Gastroesophageal sphincter (tissue), 4 donors: ENCODE measurements around the gene MSRB1. TPM values are rescaled to one million over a fixed set of nuclear protein-coding genes. Genes with fewer than 3 reads are reported as not detected.
"Not testable (repeated sequence)": the region's sequence is repeated elsewhere in the genome, so short reads cannot be mapped to it uniquely, and the experiment has no call there.

Experiments used
- ATAC-seq: fragments of 150-250 bp; one replicate; pipeline ENCODE4 v1.9.1; 2016; ENCODE audit warnings: mild to moderate bottlenecking, moderate library complexity
- H3K27ac ChIP-seq, 4 donors: fragments of 200-600 bp; sonication (generic) in 3 of 4; 1 replicate in 3 of 4; 2 replicates in 1 of 4; pipeline ENCODE4 v1.5.1; 2016 to 2019
- H3K27me3 ChIP-seq: fragments of 200-600 bp; sonication (generic); one replicate; pipeline ENCODE4 v1.5.1; 2019
- H3K36me3 ChIP-seq, 2 donors: fragments of 200-600 bp; sonication (generic); one replicate each; pipeline ENCODE4 v1.5.1; 2019; ENCODE audit warnings: control low read depth in 1 of 2
- H3K4me1 ChIP-seq, 3 donors: fragments of 200-600 bp; sonication (generic); 1 replicate in 2 of 3; 2 replicates in 1 of 3; pipeline ENCODE4 v1.5.1; 2016 to 2019; ENCODE audit warnings: control low read depth in 2 of 3
- H3K4me3 ChIP-seq, 2 donors: fragments of 200-600 bp; sonication (generic); one replicate each; pipeline ENCODE4 v1.5.1; 2019; ENCODE audit warnings: mild to moderate bottlenecking in 1 of 2, moderate library complexity in 1 of 2
- H3K9me3 ChIP-seq, 3 donors: fragments of 200-600 bp; sonication (generic); one replicate each; pipeline ENCODE4 v1.5.1; 2017 to 2019; ENCODE audit warnings: control low read depth in 2 of 3
- CTCF ChIP-seq, 4 experiments: fragments of 200-600 bp in 2 of 4; fragments of 450-650 bp in 2 of 4; sonication (generic) in 1 of 4; IDR thresholded peaks; one replicate each; pipeline ENCODE4 v1.5.1; 2017 to 2019; ENCODE audit warnings: antibody characterized with exemption in 4 of 4, mild to moderate bottlenecking in 2 of 4, moderate library complexity in 2 of 4
- EP300 ChIP-seq: sonication (generic); formaldehyde crosslinking; IDR thresholded peaks from one replicate; pipeline ENCODE4 v1.6.1; 2017; ENCODE audit warnings: antibody characterized with exemption, mild to moderate bottlenecking
- POLR2A ChIP-seq, 2 donors: fragments of 450-650 bp; IDR thresholded peaks; one replicate each; pipeline ENCODE4 v1.6.1; 2017; ENCODE audit warnings: antibody characterized with exemption in 2 of 2, mild to moderate bottlenecking in 2 of 2, moderate library complexity in 1 of 2
- POLR2AphosphoS5 ChIP-seq: sonication (generic); formaldehyde crosslinking; IDR thresholded peaks from one replicate; pipeline ENCODE4 v1.6.1; 2017; ENCODE audit warnings: antibody characterized with exemption
- WGBS, 2 donors: methylation state at CpG; one replicate each; pipeline ENCODE4 v1.1.5; 2018; ENCODE audit warnings: low coverage in 1 of 2; 5-methylcytosine and 5-hydroxymethylcytosine counted together
- total RNA-seq, 4 donors: library from RNA; depleted of rRNA; stranded (reverse); fragments of >200 nt; gene quantifications; one replicate each; pipeline ENCODE4 v1.1.0, GENCODE V29; 2016

The MSRB1 gene
- total RNA-seq, 4 donors from 2014 or later: 23.8 to 53.7 (median 44.8) TPM

GRCh38 chr16:1903220-1903574 is 39.8 kb downstream of the MSRB1 start:
- 40% methylated on average over 1 of the region's 13 CpGs; no CpG with 5 or more reads in 1 of the 2 donors for WGBS, 2 donors
- Histone ChIP-seq H3K9me3 (no peaks in the 10 kb centered on the region), H3K4me3 (no peak overlapping the region), H3K27me3 (peaks cover 79% of the 10 kb centered on the region), H3K4me1 (no peaks in the 10 kb centered on the region), H3K27ac (no peak overlapping the region), H3K36me3 (no peaks in the 10 kb centered on the region)
- TF ChIP-seq CTCF (IDR thresholded peaks at IDR 0.05) (no peak), EP300 (no peak), POLR2AphosphoS5 (no peak), POLR2A (IDR thresholded peaks at IDR 0.05) (no peak)
- ATAC-seq: no peak

GRCh38 chr16:1902547-1903219 is 40.3 kb downstream of the MSRB1 start:
- H3K27ac ChIP-seq: no peak overlapping the region
- no peaks in the 10 kb centered on the region for H3K4me1 ChIP-seq
- 67% methylated on average over 7 of the region's 20 CpGs; no CpG with 5 or more reads in 1 of the 2 donors for WGBS, 2 donors
- no peak overlapping the region for H3K4me3 ChIP-seq
- H3K9me3 ChIP-seq: no peaks in the 10 kb centered on the region
- no peak for ATAC-seq
- H3K27me3 ChIP-seq: peaks cover 74% of the 10 kb centered on the region
- no peaks in the 10 kb centered on the region for H3K36me3 ChIP-seq
- TF ChIP-seq CTCF (IDR thresholded peaks at IDR 0.05) (no peak), POLR2A (IDR thresholded peaks at IDR 0.05) (no peak), POLR2AphosphoS5 (no peak), EP300 (no peak)

GRCh38 chr16:1900452-1900774 is 42.6 kb downstream of the MSRB1 start:
- Histone ChIP-seq H3K27me3 (peaks cover 67% of the 10 kb centered on the region), H3K4me1 (no peaks in the 10 kb centered on the region), H3K4me3 (no peak overlapping the region), H3K27ac (no peak overlapping the region), H3K9me3 (no peaks in the 10 kb centered on the region), H3K36me3 (no peaks in the 10 kb centered on the region)
- TF ChIP-seq POLR2A (IDR thresholded peaks at IDR 0.05) (no peak), POLR2AphosphoS5 (no peak), CTCF (IDR thresholded peaks at IDR 0.05) (no peak), EP300 (no peak)
- 92 to 100% methylated on average over 1 to 2 of the region's 9 CpGs for WGBS, 2 donors
- ATAC-seq: no peak

GRCh38 chr16:1899641-1900451 is 43.2 kb downstream of the MSRB1 start:
- Histone ChIP-seq H3K4me3 (no peak overlapping the region), H3K9me3 (no peaks in the 10 kb centered on the region), H3K27ac (no peak overlapping the region), H3K36me3 (no peaks in the 10 kb centered on the region), H3K4me1 (no peaks in the 10 kb centered on the region), H3K27me3 (peaks cover 62% of the 10 kb centered on the region)
- no peak for ATAC-seq
- WGBS, 2 donors: 88% methylated on average over 9 of the region's 16 CpGs; no CpG with 5 or more reads in 1 of the 2 donors
- no peak for TF ChIP-seq POLR2A (IDR thresholded peaks at IDR 0.05)
- no peak for TF ChIP-seq CTCF (IDR thresholded peaks at IDR 0.05)
- TF ChIP-seq EP300: no peak
- TF ChIP-seq POLR2AphosphoS5: no peak

- H3K4me3 ChIP-seq, H3K4me1 ChIP-seq, H3K9me3 ChIP-seq, H3K36me3 ChIP-seq, ATAC-seq, H3K27ac ChIP-seq: not testable (repeated sequence)
- peaks cover 57% of the 10 kb centered on the region for H3K27me3 ChIP-seq
- WGBS, 2 donors: 83% methylated on average over 1 of the region's 2 CpGs; no CpG with 5 or more reads in 1 of the 2 donors
Measured at GRCh38 chr16:1897692-1898091, 45.3 kb downstream of the MSRB1 start.
